Gastrocnemius medialis (tissue), 4 donors: ENCODE data around the gene NFATC2IP. TPM values are rescaled to one million over a fixed set of nuclear protein-coding genes. Genes with fewer than 3 reads are reported as not detected.

Experiments used
- ATAC-seq, 2 donors: fragments of 150-250 bp; one replicate each; pipeline ENCODE4 v1.9.1; 2016
- DNase-seq, 2 donors: peaks; one replicate each; pipeline ENCODE4 v3.0.0-alpha.2; 2019
- H3K27ac ChIP-seq, 4 donors: fragments of 200-600 bp; sonication (generic); 1 replicate in 1 of 4; 2 replicates in 3 of 4; pipeline ENCODE4 v1.5.1; 2016 to 2018; ENCODE audit warnings: mild to moderate bottlenecking in 2 of 4, moderate library complexity in 1 of 4
- H3K27me3 ChIP-seq, 3 donors: fragments of 200-600 bp; sonication (generic) in 2 of 3; 1 replicate in 1 of 3; 2 replicates in 2 of 3; pipeline versions ENCODE4 v1.5.1 to v1.6.0; 2016 to 2019; ENCODE audit warnings: mild to moderate bottlenecking in 1 of 3, moderate library complexity in 1 of 3
- H3K36me3 ChIP-seq, 2 donors: fragments of 200-600 bp; sonication (generic) in 1 of 2; one replicate each; pipeline ENCODE4 v1.5.1; 2017 to 2018
- H3K4me1 ChIP-seq, 2 donors: fragments of 200-600 bp; sonication (generic) in 1 of 2; one replicate each; pipeline ENCODE4 v1.5.1; 2016 to 2017; ENCODE audit warnings: mild to moderate bottlenecking in 2 of 2
- H3K4me3 ChIP-seq, 4 donors: fragments of 200-600 bp; sonication (generic) in 3 of 4; 1 replicate in 1 of 4; 2 replicates in 3 of 4; pipeline ENCODE4 v1.5.1; 2016 to 2019; ENCODE audit warnings: mild to moderate bottlenecking in 2 of 4
- H3K9me3 ChIP-seq, 3 donors: fragments of 200-600 bp; sonication (generic) in 2 of 3; 1 replicate in 1 of 3; 2 replicates in 2 of 3; pipeline ENCODE4 v1.5.1; 2016 to 2019
- CTCF ChIP-seq, 5 experiments: fragments of 450-650 bp in 3 of 5; fragments of 200-600 bp in 2 of 5; sonication (generic) in 2 of 5; IDR thresholded peaks in 4 of 5; conservative IDR thresholded peaks in 1 of 5; 1 replicate in 4 of 5; 2 replicates in 1 of 5; pipeline ENCODE4 v1.5.1; 2016 to 2019; ENCODE audit warnings: antibody characterized with exemption in 5 of 5, mild to moderate bottlenecking in 3 of 5, moderate library complexity in 3 of 5
- POLR2A ChIP-seq, 2 donors: fragments of 450-650 bp; IDR thresholded peaks; one replicate each; pipeline ENCODE4 v1.6.1; 2017; ENCODE audit warnings: antibody characterized with exemption in 2 of 2, mild to moderate bottlenecking in 2 of 2, moderate library complexity in 2 of 2
- in situ Hi-C, 4 donors: fragments of 200-750 bp; cut with MboI; loops; one replicate each; pipeline versions ENCODE4 v1.15.0 to v1.8.0; 2017; ENCODE audit warnings: low sequenced_read_pairs in 4 of 4
- intact Hi-C: fragments of 100-400 bp; cut with DNase I; formaldehyde crosslinking; loops from one replicate; pipeline ENCODE4 v1.15.1; 2023; ENCODE audit warnings: low total_unique reads
- total RNA-seq, 4 donors: library from RNA; depleted of rRNA; stranded (reverse); fragments of >200 nt; gene quantifications; one replicate each; pipeline versions ENCODE4 v1.1.0 to v1.2.3, GENCODE V29; 2016

NFATC2IP gene
- total RNA-seq, 4 donors from 2014 or later = 10.3 to 18.5 (median 14.2) TPM

GRCh38 chr16:28912558-28912957 is 38.2 kb upstream of the NFATC2IP start:
- Histone ChIP-seq H3K4me3 (no peak overlapping the region), H3K27ac (no peak overlapping the region), H3K4me1 (no peaks in the 10 kb centered on the region), H3K27me3 (no peaks in the 10 kb centered on the region), H3K9me3 (no peaks in the 10 kb centered on the region), H3K36me3 (peaks cover 0 to 17% of the 10 kb centered on the region in 2 donors)
- no peak for TF ChIP-seq CTCF (IDR thresholded peaks at IDR 0.05 in 4 of 5, conservative IDR thresholded peaks at IDR 0.05 in 1 of 5)
- no peak for TF ChIP-seq POLR2A (IDR thresholded peaks at IDR 0.05)
- no peak for ATAC-seq
- in situ Hi-C loops = no loop called here
- DNase-seq = no peak
- intact Hi-C loops = no loop called here

- intact Hi-C loops (no loop called here), in situ Hi-C loops (no loop called here)
- Histone ChIP-seq H3K4me1 (no peaks in the 10 kb centered on the region), H3K27me3 (no peaks in the 10 kb centered on the region), H3K27ac (no peak overlapping the region), H3K4me3 (no peak overlapping the region), H3K9me3 (no peaks in the 10 kb centered on the region), H3K36me3 (peaks cover 0 to 12% of the 10 kb centered on the region in 2 donors)
- TF ChIP-seq POLR2A (IDR thresholded peaks at IDR 0.05) (no peak), CTCF (IDR thresholded peaks at IDR 0.05 in 4 of 5, conservative IDR thresholded peaks at IDR 0.05 in 1 of 5) (no peak)
- ATAC-seq (no peak), DNase-seq (no peak)
Measured at GRCh38 chr16:28913946-28914724, 36.6 kb upstream of the NFATC2IP start.

DNA sequence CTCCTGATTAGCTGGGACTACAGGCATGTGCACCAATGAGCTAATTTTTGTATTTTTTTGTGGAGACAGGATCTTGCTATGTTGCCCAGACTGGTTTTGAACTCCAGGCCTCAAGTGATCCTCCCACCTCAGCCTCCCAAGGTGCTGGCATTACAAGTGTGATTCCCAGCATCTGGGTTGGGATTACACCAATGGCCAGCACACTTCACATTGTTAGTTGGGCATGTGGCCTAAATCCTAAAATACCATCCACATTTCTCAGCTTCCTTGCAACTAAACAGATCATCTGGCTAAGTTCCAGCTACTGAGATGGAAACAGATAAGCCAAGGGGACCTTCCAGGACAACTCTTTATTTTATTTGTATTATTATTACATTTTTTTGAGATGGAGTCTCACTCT is 35.6 kb upstream of the NFATC2IP start:
- intact Hi-C loops = no loop called here
- H3K27ac ChIP-seq = no peak overlapping the region
- H3K27me3 ChIP-seq = no peaks in the 10 kb centered on the region
- TF ChIP-seq CTCF (IDR thresholded peaks at IDR 0.05 in 4 of 5, conservative IDR thresholded peaks at IDR 0.05 in 1 of 5) (no peak), POLR2A (IDR thresholded peaks at IDR 0.05) (no peak)
- in situ Hi-C loops = no loop called here
- H3K4me3 ChIP-seq = no peak overlapping the region
- H3K9me3 ChIP-seq = no peaks in the 10 kb centered on the region
- peaks cover 0 to 17% of the 10 kb centered on the region in 2 donors for H3K36me3 ChIP-seq
- no peaks in the 10 kb centered on the region for H3K4me1 ChIP-seq
- DNase-seq (no peak), ATAC-seq (no peak)

DNA sequence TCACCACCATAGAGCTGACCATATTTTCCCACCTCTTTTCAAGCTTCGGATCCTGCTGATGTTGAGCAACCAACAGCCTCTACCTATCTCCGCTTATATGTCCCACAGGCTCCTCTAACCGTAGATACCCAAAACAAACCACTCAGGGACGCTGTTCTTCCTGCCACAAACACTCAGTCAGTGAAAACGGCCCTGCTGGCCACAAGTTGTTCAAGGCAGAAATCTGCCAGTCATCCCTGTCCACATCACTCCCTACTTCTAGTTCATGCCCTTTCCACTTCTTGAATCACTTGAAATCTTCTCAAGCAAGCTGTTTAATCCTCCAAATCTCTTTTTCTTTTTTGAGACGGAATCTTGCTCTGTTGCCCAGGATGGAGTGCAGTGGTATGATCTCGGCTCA is 33.6 kb upstream of the NFATC2IP start:
- ATAC-seq = no peak
- Histone ChIP-seq H3K4me1 (no peaks in the 10 kb centered on the region), H3K4me3 (no peak overlapping the region), H3K27ac (no peak overlapping the region), H3K36me3 (peaks cover 0 to 17% of the 10 kb centered on the region in 2 donors), H3K9me3 (no peaks in the 10 kb centered on the region), H3K27me3 (no peaks in the 10 kb centered on the region)
- in situ Hi-C loops = no loop called here
- intact Hi-C loops = no loop called here
- TF ChIP-seq POLR2A (IDR thresholded peaks at IDR 0.05) (no peak), CTCF (IDR thresholded peaks at IDR 0.05 in 4 of 5, conservative IDR thresholded peaks at IDR 0.05 in 1 of 5) (no peak)
- DNase-seq = no peak
